Activated naive CD8-positive, alpha-beta T cell (primary cell): Measurements from ENCODE around the gene CCL17.
"Not testable (repeated sequence)": the region's sequence is repeated elsewhere in the genome, so short reads cannot be mapped to it uniquely, and the experiment has no call there.

Source experiments
- H3K27ac Mint-ChIP-seq: one replicate; pipeline ENCODE4 v1.8.0; 2021; ENCODE audit warnings: mixed read lengths
- H3K27me3 Mint-ChIP-seq: one replicate; pipeline ENCODE4 v1.8.0; 2021; ENCODE audit warnings: mixed read lengths
- H3K36me3 Mint-ChIP-seq: one replicate; pipeline ENCODE4 v1.8.0; 2021; ENCODE audit warnings: mixed read lengths
- H3K4me1 Mint-ChIP-seq: one replicate; pipeline ENCODE4 v1.8.0; 2021; ENCODE audit warnings: low read depth, mixed read lengths
- H3K4me3 Mint-ChIP-seq: one replicate; pipeline ENCODE4 v1.8.0; 2021; ENCODE audit warnings: mild to moderate bottlenecking, mixed read lengths
- H3K9me3 Mint-ChIP-seq: one replicate; pipeline ENCODE4 v1.8.0; 2021; ENCODE audit warnings: low read depth, mixed read lengths

The CCL17 gene

DNA sequence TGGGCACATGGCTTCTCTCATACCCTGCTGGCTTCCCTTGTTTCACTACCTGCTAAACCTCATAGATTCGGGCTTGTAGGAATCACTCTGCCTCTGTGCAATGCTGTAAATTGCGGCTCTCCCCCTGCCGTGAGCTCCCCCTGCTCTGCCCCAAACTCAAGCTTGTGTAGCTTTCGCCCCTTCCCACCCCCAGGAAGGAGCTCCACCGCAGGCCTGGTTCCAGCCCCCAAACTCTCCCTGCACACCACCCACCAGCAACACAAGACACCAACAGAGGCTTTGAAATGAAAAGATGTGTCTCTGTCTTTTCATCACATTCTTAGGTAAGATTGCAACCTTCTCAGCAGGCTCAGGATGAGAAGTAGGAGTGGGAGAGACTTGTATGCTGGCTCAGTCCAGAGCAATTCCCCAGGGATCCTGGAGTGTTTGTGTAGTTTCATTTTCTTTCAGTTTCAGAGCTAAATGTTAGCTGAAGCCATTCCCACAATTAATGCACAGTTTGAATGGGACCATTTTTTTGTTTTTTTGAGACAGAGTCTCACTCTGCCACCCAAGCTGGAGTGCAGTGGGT, 18.1 kb upstream of the CCL17 start:
- Mint-ChIP-seq H3K27ac (peak overlapping the region; percentile 28), H3K4me1 (peaks cover 2% of the 10 kb centered on the region), H3K4me3 (no peak overlapping the region), H3K9me3 (no peaks in the 10 kb centered on the region), H3K36me3 (no peaks in the 10 kb centered on the region), H3K27me3 (no peaks in the 10 kb centered on the region)

DNA sequence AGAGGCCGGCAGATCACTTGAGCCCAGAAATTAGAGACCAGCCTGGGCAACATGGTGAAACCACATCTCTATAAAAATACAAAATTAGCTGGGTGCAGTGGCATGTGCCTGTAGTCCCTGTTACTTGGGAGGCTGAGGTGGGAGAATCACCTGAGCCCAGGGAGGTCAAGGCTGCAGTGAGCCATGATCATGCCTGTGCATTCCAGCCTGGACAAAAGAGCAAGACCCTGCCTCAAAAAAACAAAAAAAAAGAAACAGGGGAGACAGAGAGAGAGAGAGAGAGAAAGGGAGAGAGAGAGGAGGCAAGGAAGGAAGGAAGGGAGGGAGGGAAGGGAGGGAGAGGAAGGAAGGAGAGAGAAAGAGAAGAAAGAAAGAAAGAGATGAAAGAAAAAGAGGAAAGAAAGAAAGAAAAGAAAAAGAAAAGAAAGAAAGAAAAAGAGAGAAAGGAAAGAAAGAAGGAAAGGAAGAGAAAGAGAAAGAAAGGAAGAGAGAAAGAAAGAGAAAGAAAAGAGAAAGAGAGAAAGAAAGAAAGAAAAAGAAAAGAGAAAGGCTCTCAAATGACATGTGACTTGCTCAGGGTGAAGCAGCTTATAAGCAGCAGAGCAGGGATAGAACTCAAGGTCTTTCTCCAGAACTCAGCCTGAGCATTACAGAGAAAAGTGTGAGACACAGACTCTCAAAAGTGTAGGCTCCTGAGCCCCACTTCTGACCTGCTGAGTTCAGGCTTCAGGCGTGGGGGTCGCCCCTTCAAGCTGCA, 16.8 kb upstream of the CCL17 start:
- no peaks in the 10 kb centered on the region for H3K27me3 Mint-ChIP-seq
- no peak overlapping the region for H3K4me3 Mint-ChIP-seq
- H3K36me3 Mint-ChIP-seq = no peaks in the 10 kb centered on the region

DNA sequence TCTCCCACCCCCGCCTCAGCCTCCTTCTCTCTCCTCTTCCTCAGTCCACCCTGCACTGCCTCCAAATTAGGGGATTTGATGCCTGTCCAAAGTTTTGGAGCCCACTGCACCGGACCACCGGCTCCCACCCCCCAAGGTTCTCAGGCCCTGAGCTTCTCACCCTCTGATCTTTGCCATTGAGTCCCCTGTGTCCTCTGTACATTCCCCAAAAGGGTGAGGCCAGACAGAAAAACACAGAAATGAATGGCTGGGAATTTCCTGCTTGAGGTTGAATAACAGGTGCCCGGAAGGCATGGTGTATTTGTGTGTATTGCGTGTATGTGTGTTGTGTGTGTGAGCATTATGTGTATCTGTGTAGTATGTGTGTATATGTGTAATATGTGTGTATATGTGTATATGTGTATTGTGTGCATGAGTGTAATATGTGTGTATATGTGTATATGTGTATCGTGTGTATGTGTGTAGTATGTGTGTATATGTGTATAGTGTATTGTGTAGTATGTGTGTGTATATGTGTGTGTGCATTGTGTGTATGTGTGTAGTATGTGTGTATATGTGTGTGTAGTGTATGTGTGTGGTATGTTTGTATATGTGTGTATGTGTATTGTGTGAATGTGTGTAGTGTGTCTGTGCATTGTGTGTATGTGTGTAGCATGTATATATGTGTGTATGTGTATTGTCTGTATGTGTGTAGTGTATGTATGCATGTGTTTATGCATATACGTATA, 16.0 kb upstream of the CCL17 start:
- peaks cover 2% of the 10 kb centered on the region for H3K4me1 Mint-ChIP-seq
- no peaks in the 10 kb centered on the region for H3K9me3 Mint-ChIP-seq
- H3K4me3 Mint-ChIP-seq = no peak overlapping the region
- no peaks in the 10 kb centered on the region for H3K36me3 Mint-ChIP-seq
- no peaks in the 10 kb centered on the region for H3K27me3 Mint-ChIP-seq
- no peak overlapping the region for H3K27ac Mint-ChIP-seq

More for the DNA sequence above, 16.8 kb upstream of the CCL17 start:
- no peaks in the 10 kb centered on the region for H3K9me3 Mint-ChIP-seq
- H3K4me1 Mint-ChIP-seq = peaks cover 2% of the 10 kb centered on the region
- no peak overlapping the region for H3K27ac Mint-ChIP-seq

DNA sequence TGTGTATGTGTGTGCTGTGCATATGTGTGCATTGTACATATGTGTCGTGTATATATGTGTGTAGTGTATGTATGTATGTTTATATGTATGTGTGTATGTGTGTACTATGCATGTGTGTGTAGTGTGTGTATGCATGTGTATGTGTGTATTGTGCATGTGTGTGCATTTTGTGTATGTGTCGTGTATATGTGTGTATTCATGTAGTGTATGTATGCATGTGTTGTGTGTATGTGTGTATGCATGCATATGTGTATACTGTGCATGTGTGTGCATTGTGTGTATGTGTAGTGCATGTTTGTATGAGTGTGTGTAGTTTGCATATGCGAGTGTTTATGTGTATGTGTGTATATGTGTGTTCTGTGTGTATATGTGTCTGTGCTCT, 15.5 kb upstream of the CCL17 start:
- Mint-ChIP-seq H3K4me1 (peaks cover 2% of the 10 kb centered on the region), H3K9me3 (no peaks in the 10 kb centered on the region), H3K4me3 (no peak overlapping the region), H3K27me3 (no peaks in the 10 kb centered on the region), H3K36me3 (no peaks in the 10 kb centered on the region), H3K27ac (no peak overlapping the region)

DNA sequence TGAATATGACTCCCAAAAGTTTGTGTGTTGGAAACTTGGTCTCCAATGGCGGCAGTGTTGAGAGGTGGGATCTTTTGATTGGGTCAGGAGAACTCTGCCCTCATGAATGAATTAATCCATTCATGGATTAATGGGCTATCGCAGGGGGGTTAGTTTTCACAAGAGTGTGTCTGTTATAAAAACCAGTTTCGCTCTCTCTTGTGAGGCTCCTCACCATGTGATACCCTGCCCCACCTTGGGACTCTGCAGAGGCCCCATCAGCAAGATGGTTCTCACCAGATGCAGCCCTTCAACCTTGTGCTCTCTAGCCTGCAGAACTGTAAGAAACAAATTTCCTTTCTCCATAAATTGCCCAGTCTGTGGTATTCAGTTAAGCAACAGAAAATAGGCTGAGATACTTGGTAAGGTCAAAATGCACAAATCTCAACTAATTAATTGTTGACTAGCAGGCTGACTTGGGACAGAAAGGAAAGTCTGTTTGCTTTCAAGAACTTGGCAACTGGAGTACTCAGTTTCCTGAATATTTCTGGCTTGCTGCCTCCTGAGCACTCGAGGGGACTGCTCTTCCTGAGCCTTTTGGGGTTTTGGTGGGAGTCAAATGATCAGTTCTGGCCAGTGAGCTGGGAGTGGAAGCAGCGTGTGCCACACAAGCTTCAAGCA, 13.8 kb upstream of the CCL17 start:
- Mint-ChIP-seq H3K36me3 (no peaks in the 10 kb centered on the region), H3K4me1 (peaks cover 2% of the 10 kb centered on the region), H3K27me3 (no peaks in the 10 kb centered on the region), H3K9me3 (no peaks in the 10 kb centered on the region), H3K4me3 (no peak overlapping the region), H3K27ac (no peak overlapping the region)

DNA sequence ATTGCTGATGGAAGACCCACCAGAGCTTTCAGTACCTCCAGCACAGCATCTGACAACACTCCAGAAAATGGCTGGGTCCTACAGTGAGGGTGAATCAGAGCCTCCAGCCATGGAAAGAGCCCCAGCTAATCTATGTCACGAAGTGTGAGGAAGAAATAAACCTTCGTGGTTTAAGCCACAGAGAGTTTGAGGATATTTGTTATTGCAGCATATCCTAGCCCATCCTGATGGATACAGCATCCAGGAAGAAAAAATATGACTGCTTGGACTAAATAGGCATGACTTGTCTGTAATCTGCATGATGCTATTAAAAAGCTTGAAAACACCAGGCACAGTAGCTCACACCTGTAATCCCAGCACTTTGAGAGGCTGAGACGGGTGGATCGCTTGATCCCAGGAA, 13.3 kb upstream of the CCL17 start:
- no peaks in the 10 kb centered on the region for H3K36me3 Mint-ChIP-seq

DNA sequence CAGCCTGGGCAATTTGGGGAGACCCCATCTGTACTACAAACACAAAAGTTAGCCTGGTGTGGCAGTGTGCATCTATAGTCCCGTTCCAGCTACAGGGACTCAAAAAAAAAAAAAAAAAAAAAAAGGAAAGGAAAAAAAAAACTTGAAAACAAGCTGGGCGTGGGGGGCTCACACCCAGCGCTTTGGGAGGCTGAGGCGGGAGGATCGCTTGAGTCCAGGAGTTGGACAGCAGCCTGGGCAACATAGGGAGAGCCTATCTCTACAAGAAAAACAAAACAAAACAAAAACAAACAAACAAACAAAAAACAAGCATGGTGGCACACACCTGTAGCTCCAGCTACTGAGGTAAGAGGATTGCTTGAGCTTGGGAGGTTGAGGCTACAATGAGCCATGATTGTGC, 12.9 kb upstream of the CCL17 start:
- H3K9me3 Mint-ChIP-seq = no peaks in the 10 kb centered on the region
- no peaks in the 10 kb centered on the region for H3K36me3 Mint-ChIP-seq
- no peak overlapping the region for H3K4me3 Mint-ChIP-seq
- no peaks in the 10 kb centered on the region for H3K4me1 Mint-ChIP-seq
- no peak overlapping the region for H3K27ac Mint-ChIP-seq
- H3K27me3 Mint-ChIP-seq = no peaks in the 10 kb centered on the region

More for the DNA sequence above, 13.3 kb upstream of the CCL17 start:
- H3K9me3 Mint-ChIP-seq = no peaks in the 10 kb centered on the region
- H3K27ac Mint-ChIP-seq = no peak overlapping the region
- no peaks in the 10 kb centered on the region for H3K27me3 Mint-ChIP-seq
- H3K4me1 Mint-ChIP-seq = peaks cover 2% of the 10 kb centered on the region
- no peak overlapping the region for H3K4me3 Mint-ChIP-seq

DNA sequence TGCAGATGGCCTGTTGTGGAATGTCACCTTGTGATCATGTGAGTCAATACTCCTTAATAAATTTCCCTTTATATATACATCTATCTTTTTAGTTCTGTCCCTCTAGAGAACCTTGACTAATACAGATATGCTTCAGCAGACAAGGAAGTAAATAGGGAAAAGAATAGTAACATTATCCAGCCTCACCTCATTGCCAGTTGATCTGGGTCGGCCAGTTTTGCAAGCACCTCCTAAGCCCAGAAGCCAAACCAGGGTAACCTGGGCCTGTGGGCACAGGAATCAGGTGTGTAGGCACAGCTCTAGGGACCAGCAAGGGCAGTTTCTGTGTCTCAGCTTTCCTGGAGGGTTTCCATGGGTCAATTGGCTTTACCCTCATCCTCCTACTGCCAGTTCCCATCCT, 11.9 kb upstream of the CCL17 start:
- Mint-ChIP-seq H3K4me3 (no peak overlapping the region), H3K36me3 (no peaks in the 10 kb centered on the region), H3K4me1 (no peaks in the 10 kb centered on the region), H3K9me3 (no peaks in the 10 kb centered on the region), H3K27me3 (no peaks in the 10 kb centered on the region), H3K27ac (no peak overlapping the region)

DNA sequence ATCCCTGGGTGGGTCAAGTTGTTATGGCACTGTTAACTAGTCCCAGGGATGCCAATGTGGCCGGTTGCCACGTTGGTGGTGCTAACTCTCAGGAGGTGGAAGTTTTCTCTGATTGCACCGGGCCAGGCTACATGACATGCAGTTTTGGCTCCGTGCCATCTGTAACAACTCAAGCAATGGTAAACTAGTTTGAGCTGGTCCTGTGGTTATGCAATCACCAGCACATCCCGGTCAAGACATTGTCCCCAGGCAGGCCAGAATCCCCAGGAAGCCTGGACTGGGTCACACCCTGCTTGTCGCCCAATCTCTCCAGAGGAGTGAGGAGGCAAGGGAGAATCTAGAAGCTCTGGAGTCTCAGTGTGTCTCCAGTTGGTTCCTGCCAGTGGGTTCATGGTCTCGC, 10.1 kb upstream of the CCL17 start:
- H3K27ac Mint-ChIP-seq = no peak overlapping the region
- no peaks in the 10 kb centered on the region for H3K4me1 Mint-ChIP-seq
- no peaks in the 10 kb centered on the region for H3K9me3 Mint-ChIP-seq
- no peak overlapping the region for H3K4me3 Mint-ChIP-seq
- H3K36me3 Mint-ChIP-seq = no peaks in the 10 kb centered on the region
- H3K27me3 Mint-ChIP-seq = no peaks in the 10 kb centered on the region

DNA sequence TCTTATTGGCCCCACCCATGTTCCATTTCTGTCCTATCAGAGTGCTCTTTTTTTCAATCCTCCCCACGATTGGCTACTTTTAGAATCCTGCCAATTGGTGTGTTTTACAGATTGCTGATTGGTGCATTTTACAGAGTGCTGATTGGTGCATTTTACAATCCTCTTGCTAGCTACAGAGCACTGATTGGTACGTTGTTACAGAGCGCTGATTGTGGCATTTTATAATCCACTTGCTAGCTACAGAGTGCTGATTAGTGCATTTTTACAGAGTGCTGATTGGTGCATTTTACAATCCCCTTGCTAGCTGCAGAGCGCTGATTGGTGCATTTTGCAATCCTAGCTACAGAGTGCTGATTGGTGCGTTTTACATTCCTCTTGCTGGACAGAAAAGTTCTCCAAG, 9.5 kb upstream of the CCL17 start:
- H3K4me3 Mint-ChIP-seq = no peak overlapping the region
- no peak overlapping the region for H3K27ac Mint-ChIP-seq
- no peaks in the 10 kb centered on the region for H3K27me3 Mint-ChIP-seq
- no peaks in the 10 kb centered on the region for H3K9me3 Mint-ChIP-seq
- no peaks in the 10 kb centered on the region for H3K36me3 Mint-ChIP-seq
- no peaks in the 10 kb centered on the region for H3K4me1 Mint-ChIP-seq

DNA sequence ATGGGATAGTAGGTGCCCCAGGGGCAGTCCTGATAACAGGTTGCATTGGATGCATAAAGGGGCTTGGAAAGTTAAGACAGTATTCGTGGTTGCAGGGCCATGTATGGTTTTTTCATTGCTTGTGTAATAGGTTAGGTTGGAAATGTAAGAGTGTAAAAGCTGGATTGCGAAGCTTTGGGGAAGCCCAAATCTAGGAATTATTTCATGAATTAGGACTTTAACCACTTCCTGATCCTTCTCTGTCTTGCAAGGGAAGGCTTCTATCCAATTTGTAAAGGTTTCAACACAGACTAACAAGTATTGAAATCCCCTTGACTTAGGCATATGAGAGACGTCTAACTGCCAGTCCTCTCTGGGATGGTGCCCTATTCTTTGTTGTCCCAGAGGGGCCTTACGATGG, 7.8 kb upstream of the CCL17 start:
- no peaks in the 10 kb centered on the region for H3K4me1 Mint-ChIP-seq

DNA sequence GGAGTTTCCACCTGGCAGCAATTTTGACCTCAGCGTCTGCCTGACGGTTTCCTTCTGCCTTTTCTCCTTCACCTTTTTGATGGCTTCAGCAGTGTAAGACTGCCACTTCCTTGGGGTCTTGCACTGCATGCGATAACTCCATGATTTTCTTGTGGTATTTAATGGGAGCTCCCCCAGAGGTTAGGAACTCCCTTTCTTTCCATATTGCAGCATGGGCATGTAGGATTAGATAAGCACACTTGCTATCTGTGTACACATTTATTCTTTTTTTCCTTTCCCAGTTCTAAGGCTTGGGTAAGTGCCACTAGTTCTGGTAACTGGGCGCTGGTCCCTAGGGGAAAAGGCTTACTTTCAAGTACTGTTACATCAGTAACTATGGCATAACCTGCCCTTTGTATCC, 7.1 kb upstream of the CCL17 start:
- H3K36me3 Mint-ChIP-seq, H3K9me3 Mint-ChIP-seq, H3K27me3 Mint-ChIP-seq, H3K27ac Mint-ChIP-seq, H3K4me1 Mint-ChIP-seq, H3K4me3 Mint-ChIP-seq: not testable (repeated sequence)

More for the DNA sequence above, 7.8 kb upstream of the CCL17 start:
- Mint-ChIP-seq H3K36me3 (no peaks in the 10 kb centered on the region), H3K27ac (no peak overlapping the region), H3K9me3 (no peaks in the 10 kb centered on the region), H3K4me3 (no peak overlapping the region), H3K27me3 (no peaks in the 10 kb centered on the region)

DNA sequence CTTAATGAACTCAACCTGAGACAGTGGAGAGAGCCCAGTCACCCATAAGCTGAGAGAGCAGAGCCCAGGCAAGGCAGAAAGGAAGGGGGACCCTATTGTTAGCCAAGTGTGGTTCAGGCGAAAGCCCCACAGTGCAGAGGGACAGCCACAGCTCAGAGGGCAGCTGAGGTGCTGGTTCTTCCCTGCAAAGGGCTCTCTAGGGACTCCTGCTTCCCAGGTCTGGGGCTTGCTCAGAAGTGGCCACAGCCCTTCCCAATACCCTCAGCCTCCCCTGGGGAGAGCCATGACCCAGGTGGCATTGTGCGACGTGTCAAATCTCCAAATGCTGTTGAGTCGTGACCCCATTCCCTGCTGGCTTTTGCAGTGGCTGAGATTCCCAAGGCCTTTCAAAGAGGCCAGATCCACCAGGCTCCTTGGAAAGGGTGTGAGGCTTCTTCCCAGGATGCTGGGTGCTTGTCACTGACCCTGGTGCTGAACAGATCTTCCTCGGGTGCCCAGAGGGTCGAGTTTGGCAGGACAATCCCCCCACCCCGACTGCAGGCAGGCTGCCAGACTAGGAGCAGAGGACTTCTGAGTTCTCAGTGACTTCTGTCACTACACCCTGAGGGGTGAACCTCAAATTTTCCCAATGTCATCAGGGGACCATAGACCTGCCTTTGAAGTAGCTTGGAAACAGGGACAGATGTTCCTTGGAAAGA, 2.5 kb upstream of the CCL17 start:
- Mint-ChIP-seq H3K4me1 (no peaks in the 10 kb centered on the region), H3K27me3 (no peaks in the 10 kb centered on the region), H3K9me3 (no peaks in the 10 kb centered on the region)

DNA sequence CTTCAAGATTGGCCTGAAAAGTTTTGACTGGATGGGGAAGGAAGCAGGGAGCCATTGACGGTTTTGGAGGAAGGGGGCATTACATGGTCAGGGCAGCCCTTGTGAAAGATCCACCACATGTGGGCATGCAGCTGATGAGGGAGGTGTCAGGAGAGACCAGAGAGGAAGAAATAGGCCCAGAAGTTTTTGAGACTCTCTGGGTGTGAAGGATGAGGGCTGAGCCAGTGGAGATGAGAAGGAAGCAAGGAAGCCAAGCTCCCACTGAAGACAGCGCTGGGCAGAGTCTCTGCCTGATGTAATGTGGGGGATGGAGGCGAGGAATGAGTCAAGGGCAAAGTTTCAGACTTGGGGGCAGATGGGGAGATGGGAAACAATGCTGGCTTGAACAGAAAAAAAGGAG, 530 bp downstream of the CCL17 start:
- Mint-ChIP-seq H3K9me3 (no peaks in the 10 kb centered on the region), H3K36me3 (no peaks in the 10 kb centered on the region), H3K4me3 (no peak overlapping the region), H3K4me1 (no peaks in the 10 kb centered on the region), H3K27me3 (no peaks in the 10 kb centered on the region), H3K27ac (no peak overlapping the region)

More for the DNA sequence above, 2.5 kb upstream of the CCL17 start:
- H3K27ac Mint-ChIP-seq = no peak overlapping the region
- no peaks in the 10 kb centered on the region for H3K36me3 Mint-ChIP-seq
- H3K4me3 Mint-ChIP-seq = no peak overlapping the region

DNA sequence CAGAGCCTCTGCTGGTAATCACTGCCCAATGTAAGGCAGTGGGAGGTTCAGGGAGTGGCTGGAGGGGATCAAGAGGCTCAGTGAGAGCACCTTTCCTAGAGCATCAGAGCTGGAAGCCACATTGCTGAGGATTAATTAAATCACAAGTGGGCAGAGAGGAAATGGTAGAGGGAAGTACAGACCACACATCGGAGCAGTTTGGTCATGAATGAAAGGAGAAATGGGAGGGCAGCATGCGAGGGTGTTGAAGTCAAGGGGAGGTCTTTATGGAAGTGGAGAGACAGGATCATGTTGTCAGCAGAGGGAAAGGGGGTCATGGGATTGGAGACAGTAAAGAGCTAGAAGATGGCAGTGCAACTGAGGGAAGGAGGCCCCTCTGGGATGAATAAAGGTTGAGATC, 2.3 kb downstream of the CCL17 start:
- Mint-ChIP-seq H3K9me3 (no peaks in the 10 kb centered on the region), H3K36me3 (no peaks in the 10 kb centered on the region), H3K4me3 (no peak overlapping the region), H3K4me1 (no peaks in the 10 kb centered on the region), H3K27me3 (no peaks in the 10 kb centered on the region), H3K27ac (no peak overlapping the region)
